ENCODE data around the gene SPATS2. TPM values are rescaled to one million over a fixed set of nuclear protein-coding genes. Genes with fewer than 3 reads are reported as not detected.

The SPATS2 gene
- total RNA-seq, 1 donor from 2014 or later = 17.9 TPM

- no peak for DNase-seq (ENCODE audit: low spot score)
- peaks cover 4% of the 10 kb centered on the region for H3K4me1 Mint-ChIP-seq (ENCODE audit: low read depth)
- intact Hi-C loops (cut with micrococcal nuclease) = no loop called here
- H3K27me3 Mint-ChIP-seq (ENCODE audit: low read depth) = no peaks in the 10 kb centered on the region
- H3K27ac Mint-ChIP-seq = no peak overlapping the region
- H3K36me3 Mint-ChIP-seq (ENCODE audit: low read depth) = peaks cover 4% of the 10 kb centered on the region
- H3K4me3 Mint-ChIP-seq (ENCODE audit: low read depth) = no peak overlapping the region
- no peaks in the 10 kb centered on the region for H3K9me3 Mint-ChIP-seq
These were observed 72.8 kb downstream of the SPATS2 start for GRCh38 chr12:49440035-49440434.

- H3K9me3 Mint-ChIP-seq = no peaks in the 10 kb centered on the region
- H3K36me3 Mint-ChIP-seq (ENCODE audit: low read depth) = peaks cover 12% of the 10 kb centered on the region
- H3K27me3 Mint-ChIP-seq (ENCODE audit: low read depth) = no peaks in the 10 kb centered on the region
These were observed 75.7 kb downstream of the SPATS2 start for GRCh38 chr12:49442915-49443314.

GRCh38 chr12:49446571-49446970 is 79.3 kb downstream of the SPATS2 start:
- no peaks in the 10 kb centered on the region for H3K27me3 Mint-ChIP-seq (ENCODE audit: low read depth)
- peaks cover 9% of the 10 kb centered on the region for H3K4me1 Mint-ChIP-seq (ENCODE audit: low read depth)
- H3K9me3 Mint-ChIP-seq = peaks cover 3% of the 10 kb centered on the region
- peaks cover 28% of the 10 kb centered on the region for H3K36me3 Mint-ChIP-seq (ENCODE audit: low read depth)
- intact Hi-C loops (cut with micrococcal nuclease) = no loop called here
- no peak for DNase-seq (ENCODE audit: low spot score)
- H3K27ac Mint-ChIP-seq = no peak overlapping the region
- no peak overlapping the region for H3K4me3 Mint-ChIP-seq (ENCODE audit: low read depth)

More at GRCh38 chr12:49442915-49443314, 75.7 kb downstream of the SPATS2 start:
- no peak overlapping the region for H3K27ac Mint-ChIP-seq
- no peak for DNase-seq (ENCODE audit: low spot score)
- no peak overlapping the region for H3K4me3 Mint-ChIP-seq (ENCODE audit: low read depth)
- H3K4me1 Mint-ChIP-seq (ENCODE audit: low read depth) = peaks cover 4% of the 10 kb centered on the region
- intact Hi-C loops (cut with micrococcal nuclease) = no loop called here

- no peaks in the 10 kb centered on the region for H3K27me3 Mint-ChIP-seq (ENCODE audit: low read depth)
- intact Hi-C loops (cut with micrococcal nuclease) = no loop called here
- H3K27ac Mint-ChIP-seq = no peak overlapping the region
- H3K4me1 Mint-ChIP-seq (ENCODE audit: low read depth) = peaks cover 16% of the 10 kb centered on the region
- no peak overlapping the region for H3K4me3 Mint-ChIP-seq (ENCODE audit: low read depth)
- H3K9me3 Mint-ChIP-seq = peaks cover 3% of the 10 kb centered on the region
- no peak for DNase-seq (ENCODE audit: low spot score)
- H3K36me3 Mint-ChIP-seq (ENCODE audit: low read depth) = peaks cover 28% of the 10 kb centered on the region
These were observed 81.6 kb downstream of the SPATS2 start for GRCh38 chr12:49448858-49449257.

- Mint-ChIP-seq H3K9me3 (peaks cover 3% of the 10 kb centered on the region), H3K4me1 (ENCODE audit: low read depth) (peaks cover 16% of the 10 kb centered on the region), H3K27me3 (ENCODE audit: low read depth) (no peaks in the 10 kb centered on the region), H3K36me3 (ENCODE audit: low read depth) (peaks cover 24% of the 10 kb centered on the region), H3K27ac (peak overlapping the region; percentile 71), H3K4me3 (ENCODE audit: low read depth) (peak overlapping the region; percentile 11)
- intact Hi-C loops (cut with micrococcal nuclease) = loop anchor here (5.0 kb wide), 1 partner anchor 84 kb away; the partner anchor contains the start of gene SPATS2
- DNase-seq (ENCODE audit: low spot score) = no peak
These were observed 84.4 kb downstream of the SPATS2 start for GRCh38 chr12:49451468-49452259.

GRCh38 chr12:49455501-49455900 is 88.2 kb downstream of the SPATS2 start:
- intact Hi-C loops (cut with micrococcal nuclease) = no loop called here
- Mint-ChIP-seq H3K27me3 (ENCODE audit: low read depth) (no peaks in the 10 kb centered on the region), H3K4me1 (ENCODE audit: low read depth) (peaks cover 13% of the 10 kb centered on the region), H3K4me3 (ENCODE audit: low read depth) (no peak overlapping the region), H3K27ac (no peak overlapping the region), H3K9me3 (no peaks in the 10 kb centered on the region), H3K36me3 (ENCODE audit: low read depth) (peaks cover 3% of the 10 kb centered on the region)
- DNase-seq (ENCODE audit: low spot score) = no peak

GRCh38 chr12:49456131-49456679 is 88.9 kb downstream of the SPATS2 start:
- Mint-ChIP-seq H3K9me3 (no peaks in the 10 kb centered on the region), H3K4me1 (ENCODE audit: low read depth) (peaks cover 12% of the 10 kb centered on the region), H3K36me3 (ENCODE audit: low read depth) (peaks cover 6% of the 10 kb centered on the region)

GRCh38 chr12:49458816-49459215 is 91.6 kb downstream of the SPATS2 start:
- no peak for DNase-seq (ENCODE audit: low spot score)
- Mint-ChIP-seq H3K36me3 (ENCODE audit: low read depth) (peaks cover 9% of the 10 kb centered on the region), H3K4me3 (ENCODE audit: low read depth) (no peak overlapping the region), H3K27ac (no peak overlapping the region), H3K9me3 (no peaks in the 10 kb centered on the region), H3K27me3 (ENCODE audit: low read depth) (no peaks in the 10 kb centered on the region), H3K4me1 (ENCODE audit: low read depth) (no peaks in the 10 kb centered on the region)
- intact Hi-C loops (cut with micrococcal nuclease) = no loop called here

More at GRCh38 chr12:49456131-49456679, 88.9 kb downstream of the SPATS2 start:
- intact Hi-C loops (cut with micrococcal nuclease) = no loop called here
- no peak for DNase-seq (ENCODE audit: low spot score)
- no peak overlapping the region for H3K27ac Mint-ChIP-seq
- no peak overlapping the region for H3K4me3 Mint-ChIP-seq (ENCODE audit: low read depth)
- no peaks in the 10 kb centered on the region for H3K27me3 Mint-ChIP-seq (ENCODE audit: low read depth)

- H3K9me3 Mint-ChIP-seq = no peaks in the 10 kb centered on the region
- H3K4me1 Mint-ChIP-seq (ENCODE audit: low read depth) = no peaks in the 10 kb centered on the region
- no peaks in the 10 kb centered on the region for H3K27me3 Mint-ChIP-seq (ENCODE audit: low read depth)
- intact Hi-C loops (cut with micrococcal nuclease) = no loop called here
- DNase-seq (ENCODE audit: low spot score) = no peak
- H3K4me3 Mint-ChIP-seq (ENCODE audit: low read depth) = no peak overlapping the region
- H3K27ac Mint-ChIP-seq = no peak overlapping the region
- peaks cover 9% of the 10 kb centered on the region for H3K36me3 Mint-ChIP-seq (ENCODE audit: low read depth)
These were observed 94.0 kb downstream of the SPATS2 start for GRCh38 chr12:49461221-49461620.

GRCh38 chr12:49462083-49462744 is 95.0 kb downstream of the SPATS2 start:
- peaks cover 9% of the 10 kb centered on the region for H3K36me3 Mint-ChIP-seq (ENCODE audit: low read depth)

GRCh38 chr12:49465132-49465531 is 97.9 kb downstream of the SPATS2 start:
- H3K36me3 Mint-ChIP-seq (ENCODE audit: low read depth) = peaks cover 9% of the 10 kb centered on the region
- H3K27me3 Mint-ChIP-seq (ENCODE audit: low read depth) = no peaks in the 10 kb centered on the region
- DNase-seq (ENCODE audit: low spot score) = no peak
- no peaks in the 10 kb centered on the region for H3K4me1 Mint-ChIP-seq (ENCODE audit: low read depth)
- no peak overlapping the region for H3K4me3 Mint-ChIP-seq (ENCODE audit: low read depth)
- intact Hi-C loops (cut with micrococcal nuclease) = no loop called here
- H3K27ac Mint-ChIP-seq = no peak overlapping the region
- H3K9me3 Mint-ChIP-seq = no peaks in the 10 kb centered on the region

More at GRCh38 chr12:49462083-49462744, 95.0 kb downstream of the SPATS2 start:
- Mint-ChIP-seq H3K4me3 (ENCODE audit: low read depth) (no peak overlapping the region), H3K27me3 (ENCODE audit: low read depth) (no peaks in the 10 kb centered on the region), H3K4me1 (ENCODE audit: low read depth) (no peaks in the 10 kb centered on the region), H3K9me3 (no peaks in the 10 kb centered on the region), H3K27ac (no peak overlapping the region)
- intact Hi-C loops (cut with micrococcal nuclease) = no loop called here
- no peak for DNase-seq (ENCODE audit: low spot score)

- H3K36me3 Mint-ChIP-seq (ENCODE audit: low read depth) = no peaks in the 10 kb centered on the region
- H3K4me3 Mint-ChIP-seq (ENCODE audit: low read depth) = no peak overlapping the region
- H3K27me3 Mint-ChIP-seq (ENCODE audit: low read depth) = no peaks in the 10 kb centered on the region
- DNase-seq (ENCODE audit: low spot score) = no peak
- intact Hi-C loops (cut with micrococcal nuclease) = no loop called here
- no peaks in the 10 kb centered on the region for H3K9me3 Mint-ChIP-seq
- H3K27ac Mint-ChIP-seq = no peak overlapping the region
- H3K4me1 Mint-ChIP-seq (ENCODE audit: low read depth) = no peaks in the 10 kb centered on the region
These were observed 103.7 kb downstream of the SPATS2 start for GRCh38 chr12:49470986-49471385.

GRCh38 chr12:49471557-49471956 is 104.3 kb downstream of the SPATS2 start:
- intact Hi-C loops (cut with micrococcal nuclease) = no loop called here
- no peaks in the 10 kb centered on the region for H3K36me3 Mint-ChIP-seq (ENCODE audit: low read depth)
- H3K27ac Mint-ChIP-seq = no peak overlapping the region

More at GRCh38 chr12:49471557-49471956, 104.3 kb downstream of the SPATS2 start:
- Mint-ChIP-seq H3K27me3 (ENCODE audit: low read depth) (no peaks in the 10 kb centered on the region), H3K9me3 (no peaks in the 10 kb centered on the region), H3K4me1 (ENCODE audit: low read depth) (no peaks in the 10 kb centered on the region), H3K4me3 (ENCODE audit: low read depth) (no peak overlapping the region)
- no peak for DNase-seq (ENCODE audit: low spot score)
